Motor neuron (in vitro differentiated cells): ENCODE results near the gene DENND11. TPM values are rescaled to one million over a fixed set of nuclear protein-coding genes. Genes with fewer than 3 reads are reported as not detected.
A peak's percentile ranks its signal among the peaks of the same experiment; 100 is the strongest.
"Not testable (repeated sequence)": the region's sequence is repeated elsewhere in the genome, so short reads cannot be mapped to it uniquely, and the experiment has no call there.

Source experiments
- ATAC-seq, 8 experiments: fragments of 200-7000 bp; cut with Tn5 transposase; replicated peaks in 6 of 8; 2 replicates each; pipeline ENCODE4 v1.8.0; 2021; ENCODE audit warnings: mild to moderate bottlenecking in 8 of 8, moderate library complexity in 8 of 8
- H3K27ac ChIP-seq, 2 donors: fragments of 250-450 bp; sonication (Bioruptor Pico); 2 replicates each; pipeline ENCODE4 v1.9.0; 2021; ENCODE audit warnings: antibody characterized with exemption in 2 of 2, mild to moderate bottlenecking in 2 of 2, moderate library complexity in 1 of 2
- H3K4me1 ChIP-seq, 2 donors: fragments of 250-450 bp; sonication (Bioruptor Pico); replicated peaks in 1 of 2; 2 replicates each; pipeline ENCODE4 v1.6.1; 2021; ENCODE audit warnings: antibody characterized with exemption in 2 of 2, mild to moderate bottlenecking in 2 of 2, moderate library complexity in 1 of 2
- H3K4me3 ChIP-seq, 5 donors: fragments of 250-450 bp; sonication (Bioruptor Pico); 2 replicates each; pipeline ENCODE4 v1.9.0; 2021; ENCODE audit warnings: antibody characterized with exemption in 5 of 5, mild to moderate bottlenecking in 5 of 5, moderate library complexity in 4 of 5
- WGBS, 10 experiments: fragments of 450-650 bp; shearing (Covaris generic); methylation state at CpG; one replicate each; pipeline ENCODE4 v1.0.0; 2022; 5-methylcytosine and 5-hydroxymethylcytosine counted together
- in situ Hi-C, 9 experiments: fragments of 400-800 bp; cut with MboI; loops; one replicate each; pipeline ENCODE4 v1.15.0; 2021; ENCODE audit warnings: low sequenced_read_pairs in 9 of 9, low pct_unique_long_range_greater_than_20kb in 2 of 9; ENCODE audit not compliant: unreplicated experiment in 9 of 9
- total RNA-seq, 8 experiments: library from RNA; unstranded; fragments of 300-600 nt; gene quantifications; 2 replicates each; pipeline versions ENCODE4 v1.2.3 to v1.2.4, GENCODE V29; 2022

Gene DENND11
- total RNA-seq, 8 experiments from 2014 or later: 3.4 to 22.5 (median 16.7) TPM

DNA sequence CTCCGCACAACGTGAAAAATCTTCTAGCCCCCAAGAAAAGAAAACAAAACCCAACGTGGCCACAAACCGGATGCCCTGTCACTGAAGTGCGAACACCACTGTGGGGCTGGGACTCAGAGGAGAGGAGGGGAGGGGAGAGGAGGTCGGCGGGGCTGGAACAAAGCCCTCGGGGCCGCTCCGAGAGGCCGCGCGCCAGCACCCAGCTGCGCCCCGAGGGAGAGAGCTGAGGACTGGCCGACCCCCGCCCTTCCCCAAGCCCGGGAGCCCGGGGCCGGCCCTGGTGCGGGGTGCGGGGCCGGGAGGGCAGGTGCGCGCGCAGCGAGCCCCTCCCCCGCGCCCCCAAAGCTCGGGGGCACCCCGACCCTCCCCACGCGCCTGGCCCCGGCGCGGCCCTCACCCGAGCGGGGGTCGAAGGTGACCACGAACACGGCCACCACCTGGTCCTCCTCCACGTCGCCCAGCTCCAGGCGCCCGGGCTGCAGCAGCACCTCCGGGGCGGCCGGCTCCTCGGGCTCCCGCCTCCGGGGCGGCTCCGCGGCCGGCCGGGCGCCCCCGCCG lies 398 bp downstream of the DENND11 start:
- peak overlapping the region; percentile 79 to 91 for H3K27ac ChIP-seq
- in situ Hi-C loops: no loop called here
- peak overlapping the region; percentile 69 to 97 (median 83) for H3K4me3 ChIP-seq
- peaks cover 3 to 21% of the 10 kb centered on the region in 2 donors for H3K4me1 ChIP-seq
- ATAC-seq: peak; percentile 60 to 87 (median 80)
- WGBS, 10 experiments: no CpG with 5 or more reads among the region's 59 CpGs

DNA sequence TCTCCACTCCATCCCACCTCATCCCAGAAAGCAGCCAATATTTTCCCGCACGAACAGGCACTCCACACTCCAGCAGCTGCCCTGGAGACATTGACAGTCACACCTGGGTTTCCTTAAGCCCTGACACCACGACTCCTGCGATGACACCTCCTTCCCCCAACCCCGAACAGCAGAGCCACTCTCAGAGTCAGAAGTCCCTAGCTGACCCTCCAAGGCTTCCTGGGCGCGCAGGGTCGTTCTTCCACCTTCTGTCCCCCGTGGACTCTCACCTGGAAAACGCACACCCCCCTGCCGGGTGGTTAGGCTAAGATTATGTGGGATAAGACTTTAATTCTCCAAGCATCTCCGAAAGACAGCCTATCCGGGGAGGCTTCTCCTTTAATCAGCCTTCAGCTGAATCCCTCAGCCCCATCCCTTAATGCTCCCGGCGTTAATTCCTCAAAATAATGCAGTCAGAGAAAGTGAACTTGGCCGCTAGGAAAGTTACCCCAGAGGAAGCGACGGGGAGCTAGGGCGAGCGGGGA lies 1.1 kb downstream of the DENND11 start:
- Histone ChIP-seq H3K4me1 (peaks cover 3 to 21% of the 10 kb centered on the region in 2 donors), H3K27ac (no peak overlapping the region), H3K4me3 (peak overlapping the region; percentile 69 to 97 (median 83))
- peak; percentile 13 to 24 (median 16) for ATAC-seq
- in situ Hi-C loops: no loop called here
- 7 to 33% (median 15%) methylated on average over 2 to 7 of the region's 20 CpGs; no CpG with 5 or more reads in 5 of the 10 experiments for WGBS, 10 experiments

DNA sequence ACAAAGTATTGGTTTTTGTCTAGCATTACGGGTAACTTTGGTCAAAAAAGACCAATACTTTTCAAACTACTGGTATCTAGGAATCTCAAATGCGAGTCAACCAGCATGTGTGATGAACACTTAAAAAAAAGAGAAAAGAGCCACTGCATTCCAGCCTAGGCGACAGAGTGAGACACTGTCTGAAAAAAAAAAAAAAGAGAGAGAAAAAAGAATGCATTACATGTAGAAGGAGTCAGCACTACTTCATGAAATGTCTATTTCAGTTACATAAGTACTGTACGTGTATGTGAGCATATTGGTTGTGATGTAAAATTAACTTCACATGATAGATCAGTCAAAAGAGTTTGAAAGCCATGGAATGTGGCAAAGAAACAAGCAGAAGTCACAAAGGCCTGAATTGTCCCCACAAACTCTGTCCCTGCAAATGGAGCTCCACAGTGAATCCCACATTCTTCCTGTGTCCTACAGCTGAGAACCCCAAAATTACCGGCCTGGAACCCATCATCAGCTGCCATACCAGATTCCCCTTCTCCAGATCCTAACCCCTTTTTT lies 1.6 kb downstream of the DENND11 start:
- Histone ChIP-seq H3K4me3 (peak overlapping the region; percentile 69 to 97 (median 83)), H3K27ac (no peak overlapping the region), H3K4me1 (peaks cover 3 to 21% of the 10 kb centered on the region in 2 donors)
- 40 to 82% (median 61%) methylated on average over 1 to 5 of the region's 5 CpGs for WGBS, 10 experiments
- in situ Hi-C loops: no loop called here
- ATAC-seq: no peak

DNA sequence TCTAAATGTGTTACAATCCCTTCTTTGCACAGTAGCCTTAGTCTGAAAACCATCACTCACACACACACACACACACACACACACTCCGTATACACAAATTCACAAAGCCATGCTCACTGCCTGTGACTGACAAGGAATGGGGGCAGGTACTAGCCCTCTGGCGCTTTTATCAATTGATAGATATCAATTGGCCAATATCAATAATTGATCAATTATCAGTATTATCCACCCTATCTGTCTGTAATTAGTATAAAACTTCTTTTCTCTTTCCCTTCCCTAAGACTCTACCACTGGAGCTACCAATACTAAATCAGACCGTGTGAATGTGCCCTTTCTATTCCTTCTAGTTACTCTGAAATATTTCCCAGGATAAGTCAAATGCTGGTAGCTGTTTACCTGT lies 2.1 kb downstream of the DENND11 start:
- WGBS, 10 experiments: 20 to 100% (median 81%) methylated on average over 1 to 3 of the region's 3 CpGs; no CpG with 5 or more reads in 1 of the 10 experiments
- H3K4me3 ChIP-seq: no peak overlapping the region
- peaks cover 3 to 21% of the 10 kb centered on the region in 2 donors for H3K4me1 ChIP-seq
- in situ Hi-C loops: no loop called here
- ATAC-seq: no peak
- H3K27ac ChIP-seq: no peak overlapping the region

DNA sequence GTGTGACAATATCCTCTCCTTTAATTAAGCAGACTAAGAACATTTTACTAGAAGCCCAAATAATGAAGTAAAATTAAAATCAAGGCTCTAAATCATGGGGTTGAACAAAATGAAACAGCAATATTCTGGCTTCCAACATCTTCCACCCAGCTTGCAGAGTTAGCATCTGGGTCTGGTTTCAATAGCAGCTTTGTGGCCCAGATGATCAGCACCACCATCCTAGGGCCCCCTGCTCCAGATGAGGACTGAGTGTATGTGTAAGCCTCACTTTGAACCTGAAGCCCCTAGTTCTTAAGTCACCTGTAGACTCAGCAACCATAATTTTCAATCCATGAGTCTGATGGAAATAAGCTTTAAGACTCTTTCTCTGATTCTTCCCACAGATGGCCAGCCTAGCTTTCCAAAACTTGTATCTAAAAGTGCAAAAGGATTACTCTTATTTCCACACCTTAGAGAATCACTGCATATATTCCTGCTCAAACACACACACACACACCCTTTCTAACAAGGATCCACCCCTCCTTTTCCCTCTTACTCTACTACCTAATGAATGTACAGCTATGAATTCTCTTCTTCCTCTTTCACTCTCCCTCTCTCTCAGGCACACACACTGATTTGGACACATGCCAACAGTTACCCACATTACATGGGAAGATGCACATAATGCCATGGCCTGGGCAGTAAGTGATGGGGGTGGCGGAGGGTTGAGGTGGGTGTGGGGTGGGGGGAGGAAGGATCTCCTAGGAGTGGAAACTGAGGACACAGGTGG lies 3.5 kb downstream of the DENND11 start:
- WGBS, 10 experiments: no CpG with 5 or more reads among the region's 1 CpG
- Histone ChIP-seq H3K4me3 (no peak overlapping the region), H3K4me1 (peaks cover 3 to 21% of the 10 kb centered on the region in 2 donors), H3K27ac (no peak overlapping the region)
- no peak for ATAC-seq
- in situ Hi-C loops: no loop called here

DNA sequence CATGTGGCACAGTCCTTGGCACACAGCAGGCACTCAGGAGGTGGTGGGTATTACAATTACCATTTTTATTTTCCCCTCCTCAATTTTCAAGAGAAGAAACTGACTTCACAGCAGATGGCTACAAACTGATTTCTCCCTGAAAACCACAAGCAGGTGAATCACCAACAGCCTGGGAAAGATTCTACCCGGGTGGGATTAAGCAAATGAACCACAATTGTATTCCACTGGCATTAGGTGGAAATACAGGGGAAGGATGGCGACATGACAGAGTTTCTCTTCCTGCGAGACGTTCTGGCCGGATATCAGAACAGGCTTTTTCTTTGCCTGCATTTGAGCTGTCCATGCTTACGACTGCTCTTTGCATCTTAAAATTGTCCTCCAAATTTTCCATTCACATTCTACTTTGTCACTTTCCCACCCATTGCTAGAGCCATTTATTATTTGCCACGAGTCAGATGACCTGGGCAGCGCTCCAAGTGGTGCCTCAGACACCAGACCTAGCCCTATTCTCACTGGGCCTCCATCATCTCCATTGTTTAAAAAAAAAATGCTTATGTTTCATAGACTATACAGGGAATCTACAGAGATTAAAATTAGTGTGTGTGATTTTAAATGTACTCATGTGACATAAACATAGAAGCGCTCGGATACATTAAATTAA lies 4.6 kb downstream of the DENND11 start:
- peaks cover 3 to 13% of the 10 kb centered on the region in 2 donors for H3K4me1 ChIP-seq
- H3K27ac ChIP-seq: no peak overlapping the region
- H3K4me3 ChIP-seq: no peak overlapping the region
- ATAC-seq: no peak
- 34 to 92% (median 75%) methylated on average over 2 to 10 of the region's 10 CpGs; no CpG with 5 or more reads in 2 of the 10 experiments for WGBS, 10 experiments
- in situ Hi-C loops: no loop called here

DNA sequence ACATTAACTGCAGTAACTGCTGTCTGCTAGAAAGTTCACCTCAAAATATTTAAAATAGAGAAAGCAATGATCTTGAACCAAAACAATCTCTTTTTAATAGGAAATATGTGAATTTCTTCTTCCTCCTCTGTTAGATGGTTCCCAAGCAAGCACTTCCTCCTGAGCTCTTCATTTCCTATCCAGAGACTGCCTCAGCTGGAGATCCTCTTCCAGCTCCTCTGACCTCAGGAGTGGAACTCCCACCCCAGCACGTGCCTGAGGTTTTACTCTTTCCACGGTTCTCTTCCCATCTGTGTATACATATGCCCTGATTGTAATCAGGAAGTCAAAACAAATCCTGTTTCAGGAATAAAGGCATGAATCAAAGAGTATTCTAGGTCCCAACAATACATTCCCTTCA lies 5.6 kb downstream of the DENND11 start:
- 0 to 100% (median 74%) methylated on average over 1 to 2 of the region's 2 CpGs; no CpG with 5 or more reads in 4 of the 10 experiments for WGBS, 10 experiments
- Histone ChIP-seq H3K4me1 (peaks cover 3 to 13% of the 10 kb centered on the region in 2 donors), H3K4me3 (no peak overlapping the region), H3K27ac (no peak overlapping the region)
- in situ Hi-C loops: no loop called here
- ATAC-seq: no peak

DNA sequence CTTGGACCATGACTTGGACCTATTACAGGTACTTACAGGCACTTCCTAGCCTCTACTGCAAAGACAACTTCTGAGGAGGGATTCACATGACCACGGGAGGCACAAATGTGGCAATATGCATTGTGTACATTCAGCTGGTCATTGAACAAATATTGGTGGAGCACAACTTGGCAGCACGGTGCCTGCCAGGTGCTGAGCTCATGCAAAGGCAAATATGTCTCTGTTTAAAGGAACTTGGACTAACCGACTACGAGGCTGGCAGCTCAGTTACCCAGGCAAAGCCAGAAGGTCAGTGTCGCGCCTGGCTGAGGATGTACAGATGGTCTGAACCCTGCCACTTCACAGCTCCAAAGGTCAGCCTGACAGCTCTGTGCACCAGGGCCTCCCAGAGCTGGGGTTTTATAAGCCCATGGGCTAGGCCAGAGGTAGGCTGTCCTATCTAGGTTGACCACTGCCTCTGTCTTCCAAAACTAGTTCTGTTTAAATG lies 6.1 kb downstream of the DENND11 start:
- Histone ChIP-seq H3K4me1 (peaks cover 3 to 12% of the 10 kb centered on the region in 2 donors), H3K4me3 (no peak overlapping the region), H3K27ac (no peak overlapping the region)
- peak in 2 of 8 experiments; percentile 47 to 77 for ATAC-seq
- WGBS, 10 experiments: 40 to 100% (median 81%) methylated on average over 1 to 3 of the region's 6 CpGs; no CpG with 5 or more reads in 2 of the 10 experiments
- in situ Hi-C loops: no loop called here

DNA sequence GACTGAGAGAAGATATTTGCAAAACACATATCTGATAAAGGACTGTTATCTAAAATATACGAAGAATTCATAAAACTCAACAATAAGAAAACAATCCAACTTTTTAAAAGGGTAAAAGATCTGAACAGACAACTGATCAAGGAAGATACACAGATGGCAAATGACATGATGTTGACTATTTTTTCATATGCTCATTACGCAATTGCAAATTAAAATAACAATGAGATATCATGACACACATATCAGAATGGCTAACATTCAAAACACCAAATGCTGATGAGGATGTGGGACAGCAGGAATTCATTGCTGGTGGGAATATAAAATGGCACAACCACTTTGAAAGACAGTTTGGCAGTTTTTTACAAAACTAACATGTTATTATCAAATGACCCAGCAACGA lies 8.9 kb downstream of the DENND11 start:
- Histone ChIP-seq H3K4me1 (peaks cover 0 to 3% of the 10 kb centered on the region in 2 donors), H3K4me3 (no peak overlapping the region), H3K27ac (no peak overlapping the region)
- ATAC-seq: no peak
- WGBS, 10 experiments: 78 to 96% (median 88%) methylated on average over 1 to 3 of the region's 3 CpGs
- in situ Hi-C loops: no loop called here

DNA sequence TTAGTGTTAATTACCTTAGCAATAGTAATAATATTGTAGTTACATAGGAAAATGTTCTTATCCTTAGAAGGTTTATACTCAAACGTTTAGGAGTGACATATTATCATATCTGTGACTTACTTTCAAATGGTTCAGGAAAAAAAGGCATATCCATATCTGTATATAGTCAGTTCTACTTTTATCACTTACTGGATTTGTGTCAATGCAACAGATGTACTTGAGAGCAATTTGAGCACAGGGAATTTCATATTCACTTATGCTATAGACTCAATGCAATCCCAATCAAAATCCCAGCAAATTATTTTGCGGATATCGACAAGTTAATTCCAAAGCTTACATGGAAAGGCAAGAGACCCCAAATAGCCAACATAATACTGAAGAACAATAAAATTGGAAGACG lies 10.0 kb downstream of the DENND11 start:
- H3K4me3 ChIP-seq: no peak overlapping the region
- H3K27ac ChIP-seq: no peak overlapping the region
- 70 to 100% (median 75%) methylated on average over 1 to 4 of the region's 4 CpGs; no CpG with 5 or more reads in 1 of the 10 experiments for WGBS, 10 experiments
- no peaks in the 10 kb centered on the region for H3K4me1 ChIP-seq
- ATAC-seq: no peak
- in situ Hi-C loops: no loop called here

DNA sequence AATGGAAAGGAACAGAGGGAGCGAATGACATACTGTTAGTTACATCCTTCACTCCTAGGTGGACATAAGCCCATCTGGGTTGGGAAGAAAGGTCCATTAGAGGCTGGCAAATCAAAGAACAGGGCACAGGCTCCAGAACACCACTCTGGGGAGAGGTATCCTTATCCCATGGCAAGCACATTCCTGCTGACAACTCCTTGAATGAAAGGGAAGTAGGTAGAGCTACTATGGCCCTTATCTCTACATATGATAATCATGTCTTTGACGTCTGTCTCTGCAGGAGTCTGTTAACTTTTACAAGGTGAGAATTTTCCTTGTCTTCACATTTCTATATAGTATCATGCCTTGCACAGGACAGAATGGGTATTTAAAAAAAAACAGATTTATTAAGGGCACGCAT lies 10.4 kb downstream of the DENND11 start:
- in situ Hi-C loops: no loop called here
- ATAC-seq: no peak
- H3K27ac ChIP-seq: no peak overlapping the region
- no peaks in the 10 kb centered on the region for H3K4me1 ChIP-seq
- no peak overlapping the region for H3K4me3 ChIP-seq
- WGBS, 10 experiments: 69 to 100% (median 95%) methylated on average over 1 to 3 of the region's 3 CpGs

DNA sequence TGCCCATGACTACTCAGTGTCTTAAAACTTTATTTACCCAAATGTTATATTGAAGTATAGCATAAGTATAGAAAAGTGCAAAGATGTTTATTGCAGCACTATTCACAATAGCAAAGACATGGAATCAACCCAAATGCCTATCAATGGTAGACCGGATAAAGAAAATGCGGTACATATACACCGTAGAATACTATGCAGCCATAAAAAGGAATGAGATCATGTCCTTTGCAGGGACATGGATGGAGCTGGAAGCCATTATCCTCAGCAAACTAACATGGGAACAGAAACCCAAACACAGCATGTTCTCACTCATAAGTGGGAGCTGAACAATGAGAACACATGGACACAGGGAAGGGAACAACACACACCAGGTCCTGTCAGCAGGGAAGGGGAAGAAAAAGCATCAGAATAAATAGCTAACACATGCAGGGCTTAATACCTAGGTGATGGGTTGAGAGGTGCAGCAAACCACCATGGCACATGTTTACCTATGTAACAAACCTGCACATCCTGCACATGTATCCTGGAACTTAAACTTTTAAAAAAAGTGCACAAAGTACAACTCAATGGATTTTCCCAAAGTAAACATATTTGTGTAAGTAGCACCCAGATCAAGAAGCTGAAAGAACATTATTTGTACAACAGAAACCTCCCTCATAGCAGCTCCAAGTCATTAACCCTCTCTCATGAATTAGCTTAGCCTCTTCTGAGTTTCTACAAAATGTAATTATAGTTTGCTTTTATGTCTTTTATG lies 12.7 kb downstream of the DENND11 start:
- H3K27ac ChIP-seq, in situ Hi-C loops, ATAC-seq, H3K4me3 ChIP-seq, H3K4me1 ChIP-seq: not testable (repeated sequence)
- 88 to 100% (median 96%) methylated on average over 2 to 3 of the region's 3 CpGs; no CpG with 5 or more reads in 2 of the 10 experiments for WGBS, 10 experiments
